ENCODE data around the gene RIT1.

- TF ChIP-seq CTCF (IDR thresholded peaks at IDR 0.05) (no peak), POLR2A (IDR thresholded peaks at IDR 0.05) (no peak)
These were observed 36.1 kb upstream of the RIT1 start for GRCh38 chr1:155947292-155947691.

Data from adrenal gland (tissue), 5 donors.